A673 (cell line): ENCODE measurements around the gene SOX30. TPM values are rescaled to one million over a fixed set of nuclear protein-coding genes. Genes with fewer than 3 reads are reported as not detected.
"Not testable (repeated sequence)": the region's sequence is repeated elsewhere in the genome, so short reads cannot be mapped to it uniquely, and the experiment has no call there.

Experiments used
- BruUV-seq: library from RNA; stranded (reverse); fragments of 400-500 nt; replicated peaks from 2 replicates; lab custom pipeline; 2021; lab: Mats Ljungman, UMichigan
- CTCF ChIA-PET: fragments of 300-600 bp; sonication (Branson Sonifier 250); formaldehyde crosslinking; loops from one replicate; lab custom pipeline; 2022; ENCODE audit warnings: antibody characterized with exemption; lab: Charles Lee
- POLR2A ChIA-PET: fragments of 300-600 bp; sonication (Branson Sonifier 250); formaldehyde crosslinking; loops from one replicate; lab custom pipeline; 2022; ENCODE audit warnings: antibody characterized with exemption; ENCODE audit not compliant: low non-redundant PET; lab: Charles Lee
- DNase-seq: peaks from one replicate; pipeline ENCODE4 v3.0.0-alpha.2; 2015; ENCODE audit warnings: low spot score
- H3K27ac ChIP-seq: fragments of 200-600 bp; sonication (generic); 2 replicates; pipeline ENCODE4 v1.5.1; 2016; ENCODE audit warnings: mixed run types, low read depth, mild to moderate bottlenecking, mixed read lengths, antibody characterized with exemption, low read length; ENCODE audit not compliant: poor library complexity, severe bottlenecking
- H3K27me3 ChIP-seq: fragments of 200-600 bp; sonication (generic); replicated peaks from 2 replicates; pipeline ENCODE4 v1.6.1; 2017; ENCODE audit warnings: mixed run types, low read depth, mild to moderate bottlenecking, mixed read lengths, antibody characterized with exemption, low read length; ENCODE audit not compliant: insufficient read depth, poor library complexity
- H3K36me3 ChIP-seq: fragments of 200-600 bp; sonication (generic); 2 replicates; pipeline ENCODE4 v1.6.1; 2016; ENCODE audit warnings: mixed run types, mild to moderate bottlenecking, mixed read lengths, antibody characterized with exemption, low read length; ENCODE audit not compliant: insufficient read depth, poor library complexity, severe bottlenecking
- H3K4me1 ChIP-seq: fragments of 200-600 bp; sonication (generic); 2 replicates; pipeline ENCODE4 v1.6.1; 2017; ENCODE audit warnings: mixed run types, mild to moderate bottlenecking, mixed read lengths, antibody characterized with exemption, low read length; ENCODE audit not compliant: insufficient read depth, poor library complexity, severe bottlenecking
- H3K4me3 ChIP-seq: fragments of 200-600 bp; sonication (generic); 2 replicates; pipeline ENCODE4 v1.5.1; 2016; ENCODE audit warnings: low read depth, mixed run types, mild to moderate bottlenecking, mixed read lengths, low read length; ENCODE audit not compliant: poor library complexity, severe bottlenecking
- H3K9me3 ChIP-seq: fragments of 200-600 bp; sonication (generic); 2 replicates; pipeline ENCODE4 v1.6.1; 2016; ENCODE audit warnings: mixed run types, low read depth, mild to moderate bottlenecking, mixed read lengths, antibody characterized with exemption, low read length; ENCODE audit not compliant: poor library complexity, severe bottlenecking
- CTCF ChIP-seq: fragments of 300-800, 200-600 bp; sonication (generic); conservative IDR thresholded peaks from 2 replicates; pipeline ENCODE4 v1.5.1; 2017; ENCODE audit warnings: low read depth, mild to moderate bottlenecking, antibody characterized with exemption, low read length, moderate library complexity, mixed read lengths
- EZH2 ChIP-seq: fragments of 200-600 bp; sonication (generic); IDR thresholded peaks from 2 replicates; pipeline ENCODE4 v1.6.1; 2017; ENCODE audit warnings: borderline replicate concordance, low read depth, mild to moderate bottlenecking, mixed read lengths, antibody characterized with exemption, low read length; ENCODE audit not compliant: poor library complexity, severe bottlenecking
- intact Hi-C: fragments of 100-400 bp; cut with micrococcal nuclease; formaldehyde crosslinking; loops from one replicate; pipeline ENCODE4 v1.10.0; 2022; ENCODE audit not compliant: unreplicated experiment
- total RNA-seq: library from RNA; stranded (reverse); gene quantifications from 2 replicates; pipeline ENCODE4 v1.2.3, GENCODE V29; 2021

SOX30 gene
- total RNA-seq, 1 experiment from 2014 or later: not detected

GRCh38 chr5:157677931-157678330, 25.7 kb upstream of the SOX30 start:
- Histone ChIP-seq H3K4me3 (no peak overlapping the region), H3K4me1 (no peaks in the 10 kb centered on the region), H3K27me3 (no peaks in the 10 kb centered on the region), H3K27ac (no peak overlapping the region), H3K9me3 (no peaks in the 10 kb centered on the region), H3K36me3 (no peaks in the 10 kb centered on the region)
- CTCF ChIA-PET: no interaction called here
- BruUV-seq: no TSS peak
- POLR2A ChIA-PET: no interaction called here
- TF ChIP-seq EZH2 (no peak), CTCF (no peak)
- intact Hi-C loops: no loop called here
- DNase-seq: no peak

DNA sequence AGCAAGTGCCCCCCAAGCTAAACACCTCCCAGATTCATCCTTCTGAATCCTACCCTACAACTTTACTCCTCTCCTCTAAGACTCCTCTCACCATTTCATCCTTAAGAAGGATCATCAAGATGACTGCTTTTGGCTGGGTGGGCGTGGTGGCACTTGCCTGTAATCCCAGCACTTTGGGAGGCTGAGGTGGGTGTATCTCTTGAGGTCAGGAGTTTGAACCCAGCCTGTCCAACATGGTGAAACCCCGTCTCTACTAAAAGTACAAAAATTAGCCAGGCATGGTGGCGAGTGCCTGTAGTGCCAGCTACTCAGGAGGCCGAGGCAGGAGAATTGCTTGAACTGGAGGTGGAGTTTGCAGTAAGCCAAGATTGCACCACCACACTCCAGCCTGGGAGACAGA, 22.1 kb upstream of the SOX30 start:
- H3K4me3 ChIP-seq, CTCF ChIA-PET, POLR2A ChIA-PET, H3K4me1 ChIP-seq, H3K27ac ChIP-seq, DNase-seq, H3K36me3 ChIP-seq, H3K9me3 ChIP-seq, BruUV-seq: not testable (repeated sequence)
- intact Hi-C loops: loop anchor here (5.0 kb wide), 1 partner anchor 43 kb away; no protein-coding TSS in a partner anchor
- peaks cover 10% of the 10 kb centered on the region for H3K27me3 ChIP-seq

DNA sequence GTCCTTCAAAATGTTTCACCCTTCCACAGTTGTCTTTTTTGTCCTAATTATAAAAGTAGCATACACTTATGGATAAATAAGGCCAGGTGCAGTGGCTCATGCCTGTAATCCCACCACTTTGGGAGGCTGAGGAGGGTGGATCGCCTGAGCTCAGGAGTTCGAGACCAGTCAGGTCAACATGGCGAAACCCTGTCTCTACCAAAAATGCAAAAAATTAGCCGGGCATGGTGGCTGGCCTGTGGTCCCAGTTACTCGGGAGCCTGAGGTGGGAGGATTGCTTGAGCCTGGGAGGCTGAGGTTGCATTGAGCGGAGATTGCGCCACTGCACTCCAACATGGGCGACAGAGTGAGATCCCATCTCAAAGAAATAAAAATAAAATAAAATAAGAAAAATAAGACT, 20.7 kb upstream of the SOX30 start:
- CTCF ChIA-PET: no interaction called here
- POLR2A ChIA-PET: no interaction called here

More for the DNA sequence above, 20.7 kb upstream of the SOX30 start:
- no peaks in the 10 kb centered on the region for H3K9me3 ChIP-seq
- peaks cover 10% of the 10 kb centered on the region for H3K27me3 ChIP-seq
- H3K4me1 ChIP-seq: peaks cover 7% of the 10 kb centered on the region
- H3K36me3 ChIP-seq: no peaks in the 10 kb centered on the region
- BruUV-seq: no TSS peak
- no peak for DNase-seq
- TF ChIP-seq CTCF (no peak), EZH2 (no peak)
- intact Hi-C loops: loop anchor here (5.0 kb wide), 1 partner anchor 44 kb away; no protein-coding TSS in a partner anchor
- no peak overlapping the region for H3K4me3 ChIP-seq
- no peak overlapping the region for H3K27ac ChIP-seq
